HUES64 (cell line): ENCODE results near the gene UTP14A. TPM values are rescaled to one million over a fixed set of nuclear protein-coding genes. Genes with fewer than 3 reads are reported as not detected.
"Not testable (repeated sequence)": the region's sequence is repeated elsewhere in the genome, so short reads cannot be mapped to it uniquely, and the experiment has no call there.

Source experiments
- H3K27ac ChIP-seq: 2 replicates; pipeline ENCODE4 v1.7.0; 2013; ENCODE audit warnings: low read depth, low read length, inconsistent platforms
- H3K27me3 ChIP-seq: 2 replicates; pipeline ENCODE4 v1.6.1; 2013; ENCODE audit warnings: mild to moderate bottlenecking, low read length; ENCODE audit not compliant: insufficient read depth
- H3K36me3 ChIP-seq: 2 replicates; pipeline ENCODE4 v1.6.1; 2013; ENCODE audit warnings: mild to moderate bottlenecking, low read length; ENCODE audit not compliant: insufficient read depth
- H3K4me1 ChIP-seq: 2 replicates; pipeline ENCODE4 v1.6.1; 2013; ENCODE audit warnings: mild to moderate bottlenecking, low read length, moderate library complexity; ENCODE audit not compliant: insufficient read depth
- H3K4me3 ChIP-seq: 2 replicates; pipeline ENCODE4 v1.5.1; 2013; ENCODE audit warnings: mild to moderate bottlenecking, low read length, moderate library complexity
- H3K9ac ChIP-seq: 2 replicates; pipeline ENCODE4 v1.6.1; 2013; ENCODE audit warnings: mild to moderate bottlenecking, low read depth, low read length
- H3K9me3 ChIP-seq: 2 replicates; pipeline ENCODE4 v1.6.1; 2013; ENCODE audit warnings: low read depth, low read length; ENCODE audit not compliant: insufficient read depth
- WGBS: fragments of 150-250, 120-280 bp; methylation state at CpG from one replicate; pipeline ENCODE4 v1.1.7; 2013; ENCODE audit warnings: missing lambda C conversion rate; 5-methylcytosine and 5-hydroxymethylcytosine counted together
- polyA plus RNA-seq, 2 experiments: library from polyadenylated mRNA; stranded (reverse); fragments of 50-300 nt; gene quantifications; one replicate each; pipeline ENCODE4 v1.2.3, GENCODE V29; 2013

The UTP14A gene
- polyA plus RNA-seq (2013, experiment 1 of 2): 24.5 TPM
- 18.1 TPM for polyA plus RNA-seq (2013, experiment 2 of 2)

- Histone ChIP-seq H3K27ac (peak within 1 kb of the TSS; percentile 82), H3K27me3 (no peaks in the 10 kb centered on the region), H3K4me1 (no peaks in the 10 kb centered on the region), H3K9ac (peak within 1 kb of the TSS; percentile 90), H3K9me3 (no peaks in the 10 kb centered on the region), H3K36me3 (peaks cover 34% of the 10 kb centered on the region), H3K4me3 (peak within 1 kb of the TSS; percentile 98)
- under 1% methylated on average over 53 of the region's 53 CpGs for WGBS
Measured at GRCh38 chrX:129905787-129906580, at the start of gene UTP14A. TSS of gene UTP14A (plus strand) at chrX:129906164. CDS start at chrX:129906211, 47 bp downstream.

DNA sequence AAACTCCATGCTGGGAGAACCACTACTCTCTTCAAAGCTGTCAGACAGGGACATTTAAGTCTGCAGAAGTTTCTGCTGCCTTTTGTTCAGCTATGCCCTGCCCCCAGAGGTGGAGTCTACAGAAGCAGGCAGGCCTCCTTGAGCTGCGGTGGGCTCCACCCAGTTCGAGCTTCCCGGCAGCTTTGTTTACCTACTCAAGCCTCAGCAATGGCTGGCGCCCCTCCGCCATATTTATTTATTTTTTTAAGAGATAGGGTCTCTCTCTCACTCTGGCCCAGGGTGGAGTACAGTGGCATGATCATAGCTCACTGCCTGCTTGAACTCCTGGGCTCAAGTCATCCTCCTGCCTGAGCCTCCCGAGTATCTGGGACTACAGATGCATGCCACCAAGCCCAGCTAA is 46.8 kb upstream of the UTP14A start:
- not testable (repeated sequence) for H3K4me3 ChIP-seq, H3K27me3 ChIP-seq, H3K9ac ChIP-seq, H3K9me3 ChIP-seq, H3K4me1 ChIP-seq, H3K36me3 ChIP-seq, H3K27ac ChIP-seq
- 73% methylated on average over 5 of the region's 6 CpGs for WGBS

- not testable (repeated sequence) for H3K27ac ChIP-seq, H3K4me1 ChIP-seq, H3K27me3 ChIP-seq, H3K4me3 ChIP-seq, H3K9me3 ChIP-seq, H3K36me3 ChIP-seq, H3K9ac ChIP-seq
- WGBS: 100% methylated on average over 1 of the region's 3 CpGs
Measured at GRCh38 chrX:129866321-129866720, 39.6 kb upstream of the UTP14A start.

DNA sequence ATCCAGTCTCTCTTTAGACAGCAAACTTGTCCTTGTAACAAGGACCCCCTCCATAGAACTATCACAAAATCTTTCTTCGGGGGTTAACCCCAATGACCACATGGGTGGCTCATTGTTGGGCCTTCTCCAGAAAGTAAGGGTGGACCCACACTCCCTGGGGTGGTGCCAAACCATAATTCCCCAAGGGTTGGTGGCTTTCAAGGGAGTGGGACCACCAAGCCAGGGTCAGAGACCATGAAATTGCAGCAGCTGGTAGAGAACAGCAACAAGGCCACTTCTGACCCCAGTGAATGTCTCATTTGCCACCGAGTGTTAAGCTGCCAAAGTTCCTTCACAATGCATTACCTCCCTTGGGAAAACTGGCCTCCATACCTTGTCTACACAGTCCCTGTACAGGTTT is 33.4 kb upstream of the UTP14A start:
- Histone ChIP-seq H3K27me3 (no peaks in the 10 kb centered on the region), H3K9ac (no peak overlapping the region), H3K4me3 (no peak overlapping the region), H3K4me1 (no peaks in the 10 kb centered on the region), H3K27ac (no peak overlapping the region), H3K36me3 (no peaks in the 10 kb centered on the region), H3K9me3 (no peaks in the 10 kb centered on the region)
- 92% methylated on average over 2 of the region's 2 CpGs for WGBS

GRCh38 chrX:129875669-129876068 is 30.3 kb upstream of the UTP14A start:
- H3K27me3 ChIP-seq: no peaks in the 10 kb centered on the region
- no peaks in the 10 kb centered on the region for H3K36me3 ChIP-seq
- no peaks in the 10 kb centered on the region for H3K9me3 ChIP-seq
- no peaks in the 10 kb centered on the region for H3K4me1 ChIP-seq
- WGBS: 77% methylated on average over 3 of the region's 3 CpGs
- H3K4me3 ChIP-seq: no peak overlapping the region
- H3K27ac ChIP-seq: no peak overlapping the region
- H3K9ac ChIP-seq: no peak overlapping the region

DNA sequence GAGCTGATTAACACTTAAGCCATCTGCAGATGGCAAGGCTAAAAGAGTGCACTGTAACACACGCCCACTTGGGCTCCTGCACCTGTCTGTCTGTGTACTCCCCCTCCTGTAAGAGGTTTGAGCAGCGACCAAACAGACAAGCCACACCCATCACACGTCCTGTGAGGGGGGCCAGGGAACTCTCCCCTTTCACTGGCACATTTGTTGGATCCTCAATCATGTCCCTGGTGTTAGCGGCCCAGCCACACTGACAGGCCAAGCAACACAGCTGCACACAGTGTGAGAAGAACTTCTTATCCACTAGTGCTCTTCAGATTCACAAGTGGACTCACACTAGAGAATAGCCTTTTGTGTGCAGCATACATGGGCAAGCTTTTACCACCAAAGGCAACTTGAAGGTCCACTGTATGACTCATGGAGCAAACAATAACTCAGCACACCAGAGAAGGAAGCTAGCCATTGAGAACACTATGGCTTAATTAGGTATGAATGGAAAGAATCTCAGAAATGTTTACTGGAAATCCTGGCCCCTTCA is 29.1 kb upstream of the UTP14A start:
- no peaks in the 10 kb centered on the region for H3K36me3 ChIP-seq
- H3K27ac ChIP-seq: peak overlapping the region; percentile 75; the same call in 1 of the 2 replicates
- H3K4me3 ChIP-seq: no peak overlapping the region
- no peaks in the 10 kb centered on the region for H3K4me1 ChIP-seq
- H3K9ac ChIP-seq: peak overlapping the region; percentile 36; the same call in 1 of the 2 replicates
- no peaks in the 10 kb centered on the region for H3K27me3 ChIP-seq
- no peaks in the 10 kb centered on the region for H3K9me3 ChIP-seq
- 57% methylated on average over 4 of the region's 4 CpGs for WGBS

DNA sequence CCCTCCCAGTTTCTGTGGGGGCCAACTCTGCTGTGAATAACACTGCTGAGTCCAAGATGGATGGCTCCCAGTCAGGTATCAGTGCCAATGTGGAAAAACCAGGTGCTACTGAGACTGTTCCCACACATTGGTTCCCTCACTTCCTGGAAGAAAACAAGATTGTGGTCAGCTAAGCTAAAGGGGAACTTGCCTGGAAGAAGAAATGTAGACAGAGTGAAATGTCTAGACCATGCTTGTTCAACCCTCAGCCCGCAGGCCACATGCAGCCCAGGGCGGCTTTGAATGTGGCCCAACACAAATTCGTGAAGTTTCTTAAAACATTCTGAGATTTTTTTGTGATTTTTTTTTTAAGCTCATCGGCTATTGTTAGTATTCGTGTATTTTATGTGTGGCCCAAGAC is 28.6 kb upstream of the UTP14A start:
- no peaks in the 10 kb centered on the region for H3K27me3 ChIP-seq
- no peaks in the 10 kb centered on the region for H3K9me3 ChIP-seq
- H3K9ac ChIP-seq: no peak overlapping the region
- H3K36me3 ChIP-seq: no peaks in the 10 kb centered on the region
- no peak overlapping the region for H3K4me3 ChIP-seq
- no peaks in the 10 kb centered on the region for H3K4me1 ChIP-seq
- 96% methylated on average over 5 of the region's 5 CpGs for WGBS
- H3K27ac ChIP-seq: peak overlapping the region; percentile 75; the same call in 1 of the 2 replicates

GRCh38 chrX:129900054-129900453 is 5.9 kb upstream of the UTP14A start:
- Histone ChIP-seq H3K27ac (no peak overlapping the region), H3K9ac (no peak overlapping the region), H3K36me3 (no peaks in the 10 kb centered on the region), H3K9me3 (no peaks in the 10 kb centered on the region), H3K4me3 (no peak overlapping the region), H3K27me3 (no peaks in the 10 kb centered on the region), H3K4me1 (no peaks in the 10 kb centered on the region)
- WGBS: 96% methylated on average over 6 of the region's 6 CpGs

- WGBS: 100% methylated on average over 2 of the region's 2 CpGs
- H3K36me3 ChIP-seq: peaks cover 56% of the 10 kb centered on the region
- no peaks in the 10 kb centered on the region for H3K27me3 ChIP-seq
- no peak overlapping the region for H3K4me3 ChIP-seq
- H3K27ac ChIP-seq: no peak overlapping the region
- no peak overlapping the region for H3K9ac ChIP-seq
- no peaks in the 10 kb centered on the region for H3K9me3 ChIP-seq
- H3K4me1 ChIP-seq: no peaks in the 10 kb centered on the region
Measured at GRCh38 chrX:129908636-129909035, 2.7 kb downstream of the UTP14A start.

DNA sequence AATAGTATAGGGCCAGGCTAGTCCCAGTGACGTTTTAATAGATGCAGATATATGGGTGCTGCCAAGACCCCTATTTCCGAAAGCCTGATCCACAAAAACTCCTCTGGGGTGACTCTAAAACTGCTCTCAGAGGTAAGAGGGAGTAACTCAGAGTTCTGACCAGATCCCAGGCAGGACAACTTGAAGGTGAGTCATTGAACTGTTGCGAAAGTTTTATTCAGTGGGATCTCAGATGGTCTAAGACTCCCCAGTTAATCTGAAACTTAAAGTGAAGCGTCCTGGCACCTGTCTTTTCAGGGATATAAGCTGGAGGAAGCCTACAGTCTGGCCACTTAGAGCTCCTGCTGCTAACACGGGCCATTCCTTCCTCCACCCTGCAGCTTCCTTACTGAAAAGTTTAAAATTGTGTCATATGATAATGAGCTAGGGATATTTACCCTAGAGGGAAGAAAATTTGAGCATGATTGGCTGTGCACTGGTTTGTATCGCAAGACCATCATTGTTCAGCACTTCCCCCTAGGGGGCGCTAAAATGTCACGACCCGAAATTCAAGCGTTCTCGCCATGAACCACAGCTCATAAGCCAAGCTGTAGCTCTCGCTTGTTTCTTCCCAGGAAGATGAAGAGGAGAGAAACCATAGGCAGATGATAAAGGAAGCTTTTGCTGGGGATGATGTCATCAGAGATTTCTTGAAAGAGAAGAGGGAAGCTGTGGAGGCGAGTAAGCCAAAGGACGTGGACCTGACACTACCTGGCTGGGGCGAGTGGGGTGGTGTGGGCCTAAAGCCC is 19.5 kb downstream of the UTP14A start:
- Histone ChIP-seq H3K36me3 (peaks cover 83% of the 10 kb centered on the region), H3K4me1 (no peaks in the 10 kb centered on the region), H3K27ac (no peak overlapping the region), H3K9ac (no peak overlapping the region), H3K9me3 (no peaks in the 10 kb centered on the region), H3K27me3 (no peaks in the 10 kb centered on the region), H3K4me3 (no peak overlapping the region)
- 71% methylated on average over 13 of the region's 15 CpGs for WGBS

DNA sequence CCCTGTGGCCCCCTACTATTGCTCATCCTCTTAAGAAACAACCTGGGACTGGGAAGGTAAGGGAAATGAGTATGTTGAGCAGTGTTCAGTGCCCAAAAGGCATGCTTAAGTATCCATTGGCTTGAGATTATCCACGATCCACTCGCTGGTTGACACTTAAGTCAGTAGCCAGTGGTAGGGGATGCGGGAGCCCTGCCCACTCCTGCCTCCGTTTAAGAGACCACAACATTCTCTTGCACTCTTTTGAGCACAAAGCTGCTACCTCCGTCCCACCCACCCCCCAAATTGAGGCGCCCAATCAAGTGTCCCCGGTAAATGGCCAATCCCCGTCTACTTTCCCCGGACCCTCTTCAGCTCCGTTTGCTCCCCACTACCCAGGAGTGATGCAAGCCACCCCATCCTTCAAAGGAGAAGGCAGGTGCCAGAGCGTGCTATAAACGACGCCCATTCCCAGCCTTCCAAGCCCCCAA is 25.0 kb downstream of the UTP14A start:
- 6% methylated on average over 12 of the region's 13 CpGs for WGBS
- peaks cover 33% of the 10 kb centered on the region for H3K36me3 ChIP-seq
- H3K4me1 ChIP-seq: peaks cover 4% of the 10 kb centered on the region; the same call in 1 of the 2 replicates
- H3K9me3 ChIP-seq: no peaks in the 10 kb centered on the region
- H3K27me3 ChIP-seq: peaks cover 35% of the 10 kb centered on the region
- H3K9ac ChIP-seq: peak overlapping the region; percentile 77
- H3K4me3 ChIP-seq: peak overlapping the region; percentile 71
- H3K27ac ChIP-seq: peak overlapping the region; percentile 42; the same call in 1 of the 2 replicates
